ENCODE data around the gene C1orf146.
"Not testable (repeated sequence)": the region's sequence is repeated elsewhere in the genome, so short reads cannot be mapped to it uniquely, and the experiment has no call there.

Gene C1orf146

GRCh38 chr1:92217721-92218120 lies at the start of gene C1orf146:
Gene C1orf146 (plus strand): TSS chr1:92217915. CDS start chr1:92231421, 13,506 bp downstream.
- no peak for DNase-seq

GRCh38 chr1:92168657-92169056 lies 49.1 kb upstream of the C1orf146 start:
- DNase-seq, result no peak

GRCh38 chr1:92169214-92170005 lies 48.3 kb upstream of the C1orf146 start:
- no peak for DNase-seq

- DNase-seq, result no peak
Measured at GRCh38 chr1:92184632-92185031, 33.1 kb upstream of the C1orf146 start.

GRCh38 chr1:92186081-92186480 lies 31.6 kb upstream of the C1orf146 start:
- no peak for DNase-seq

GRCh38 chr1:92188436-92189255 lies 29.1 kb upstream of the C1orf146 start:
- DNase-seq, result no peak

GRCh38 chr1:92191726-92192125 lies 26.0 kb upstream of the C1orf146 start:
- no peak for DNase-seq

GRCh38 chr1:92192246-92192645 lies 25.5 kb upstream of the C1orf146 start:
- DNase-seq, result no peak

GRCh38 chr1:92194511-92194910 lies 23.2 kb upstream of the C1orf146 start:
- DNase-seq, result no peak

- DNase-seq, result no peak
Measured at GRCh38 chr1:92201973-92202372, 15.7 kb upstream of the C1orf146 start.

GRCh38 chr1:92203105-92203504 lies 14.6 kb upstream of the C1orf146 start:
- DNase-seq, result no peak

- peak; percentile 5 for DNase-seq
Measured at GRCh38 chr1:92210701-92211100, 7.0 kb upstream of the C1orf146 start.

GRCh38 chr1:92211166-92211565 lies 6.5 kb upstream of the C1orf146 start:
- DNase-seq, result no peak

- DNase-seq, result no peak
Measured at GRCh38 chr1:92218559-92218958, 844 bp downstream of the C1orf146 start.

GRCh38 chr1:92219028-92219427 lies 1.3 kb downstream of the C1orf146 start:
- DNase-seq, result no peak

GRCh38 chr1:92228401-92228800 lies 10.7 kb downstream of the C1orf146 start:
- DNase-seq, result no peak

- no peak for DNase-seq
Measured at GRCh38 chr1:92230736-92231135, 13.0 kb downstream of the C1orf146 start.

- no peak for DNase-seq
Measured at GRCh38 chr1:92240034-92240433, 22.3 kb downstream of the C1orf146 start.

GRCh38 chr1:92244376-92244775 lies 26.7 kb downstream of the C1orf146 start:
- no peak for DNase-seq

GRCh38 chr1:92254714-92255113 lies 37.0 kb downstream of the C1orf146 start:
- DNase-seq, result not testable (repeated sequence)

- no peak for DNase-seq
Measured at GRCh38 chr1:92259350-92259749, 41.6 kb downstream of the C1orf146 start.

- DNase-seq, result no peak
Measured at GRCh38 chr1:92262516-92262915, 44.8 kb downstream of the C1orf146 start.

- no peak for DNase-seq
Measured at GRCh38 chr1:92273039-92273438, 55.3 kb downstream of the C1orf146 start.

- no peak for DNase-seq
Measured at GRCh38 chr1:92274939-92275338, 57.2 kb downstream of the C1orf146 start.
